Urinary bladder (tissue), 4 donors: ENCODE data around the gene CD82. TPM values are rescaled to one million over a fixed set of nuclear protein-coding genes. Genes with fewer than 3 reads are reported as not detected.
"Not testable (repeated sequence)": the region's sequence is repeated elsewhere in the genome, so short reads cannot be mapped to it uniquely, and the experiment has no call there.

ENCODE experiments used
- DNase-seq: peaks from one replicate; pipeline ENCODE4 v3.0.0-alpha.2; 2015; ENCODE audit errors: extremely low spot score
- H3K27ac ChIP-seq: one replicate; pipeline ENCODE4 v1.5.1; 2013; ENCODE audit warnings: low read depth, mild to moderate bottlenecking, moderate library complexity
- H3K36me3 ChIP-seq: one replicate; pipeline ENCODE4 v1.6.1; 2013; ENCODE audit warnings: mild to moderate bottlenecking, moderate library complexity; ENCODE audit not compliant: insufficient read depth
- H3K4me1 ChIP-seq: one replicate; pipeline ENCODE4 v1.6.1; 2013; ENCODE audit warnings: mild to moderate bottlenecking, moderate library complexity; ENCODE audit not compliant: insufficient read depth
- H3K4me3 ChIP-seq: one replicate; pipeline ENCODE4 v1.5.1; 2013; ENCODE audit warnings: low read depth, low read length
- WGBS: extraction: QIAGEN DNeasy Blood & Tissue Kit; methylation state at CpG from one replicate; pipeline ENCODE4 v1.1.7; 2013; 5-methylcytosine and 5-hydroxymethylcytosine counted together
- polyA plus RNA-seq: library from polyadenylated mRNA; stranded (reverse); fragments of 200-250 nt; gene quantifications from one replicate; pipeline ENCODE4 v1.2.3, GENCODE V29; 2013
- total RNA-seq: library from RNA; depleted of rRNA; stranded (reverse); fragments of >200 nt; gene quantifications from one replicate; pipeline ENCODE4 v1.2.3, GENCODE V29; 2014
- donor health status: healthy with polysubstance abuse.
- donor health status: healthy.

Gene CD82
- total and polyA plus RNA-seq, 2 donors: 13.1 to 37.4 TPM

GRCh38 chr11:44630511-44631210, 65.2 kb downstream of the CD82 start:
- no peak for DNase-seq
- 93% methylated on average over 7 of the region's 7 CpGs for WGBS
- Histone ChIP-seq H3K36me3 (no peaks in the 10 kb centered on the region), H3K27ac (no peak overlapping the region), H3K4me3 (no peak overlapping the region), H3K4me1 (no peaks in the 10 kb centered on the region)

GRCh38 chr11:44631831-44632230, 66.4 kb downstream of the CD82 start:
- 83% methylated on average over 6 of the region's 6 CpGs for WGBS
- H3K36me3 ChIP-seq: no peaks in the 10 kb centered on the region
- H3K4me1 ChIP-seq: no peaks in the 10 kb centered on the region
- no peak overlapping the region for H3K4me3 ChIP-seq
- H3K27ac ChIP-seq: no peak overlapping the region
- DNase-seq: no peak

GRCh38 chr11:44632466-44633123, 67.1 kb downstream of the CD82 start:
- H3K4me3 ChIP-seq: no peak overlapping the region
- no peak overlapping the region for H3K27ac ChIP-seq
- no peak for DNase-seq
- H3K4me1 ChIP-seq: no peaks in the 10 kb centered on the region
- no peaks in the 10 kb centered on the region for H3K36me3 ChIP-seq
- WGBS: 55% methylated on average over 10 of the region's 10 CpGs

GRCh38 chr11:44633641-44634040, 68.2 kb downstream of the CD82 start:
- Histone ChIP-seq H3K4me1 (no peaks in the 10 kb centered on the region), H3K4me3 (no peak overlapping the region), H3K36me3 (no peaks in the 10 kb centered on the region), H3K27ac (no peak overlapping the region)
- WGBS: 48% methylated on average over 6 of the region's 6 CpGs
- no peak for DNase-seq

- WGBS: 22% methylated on average over 24 of the region's 24 CpGs
- DNase-seq: peak; percentile 70
- H3K36me3 ChIP-seq: no peaks in the 10 kb centered on the region
- H3K4me3 ChIP-seq: no peak overlapping the region
- H3K27ac ChIP-seq: no peak overlapping the region
- H3K4me1 ChIP-seq: no peaks in the 10 kb centered on the region
Observed at GRCh38 chr11:44634401-44635281, 69.2 kb downstream of the CD82 start.

GRCh38 chr11:44637487-44637886, 72.0 kb downstream of the CD82 start:
- WGBS: 72% methylated on average over 2 of the region's 2 CpGs
- Histone ChIP-seq H3K4me3 (no peak overlapping the region), H3K4me1 (no peaks in the 10 kb centered on the region), H3K27ac (no peak overlapping the region), H3K36me3 (no peaks in the 10 kb centered on the region)
- DNase-seq: no peak

GRCh38 chr11:44638032-44638431, 72.6 kb downstream of the CD82 start:
- WGBS: 64% methylated on average over 7 of the region's 7 CpGs
- H3K36me3 ChIP-seq: no peaks in the 10 kb centered on the region

GRCh38 chr11:44643217-44643616, 77.8 kb downstream of the CD82 start:
- WGBS: 74% methylated on average over 1 of the region's 1 CpG
- H3K4me1 ChIP-seq: no peaks in the 10 kb centered on the region

More at GRCh38 chr11:44638032-44638431, 72.6 kb downstream of the CD82 start:
- H3K4me1 ChIP-seq: no peaks in the 10 kb centered on the region
- no peak for DNase-seq
- H3K4me3 ChIP-seq: no peak overlapping the region
- H3K27ac ChIP-seq: no peak overlapping the region

GRCh38 chr11:44645827-44646226, 80.4 kb downstream of the CD82 start:
- no peaks in the 10 kb centered on the region for H3K4me1 ChIP-seq
- no peak for DNase-seq
- 68% methylated on average over 3 of the region's 3 CpGs for WGBS

More at GRCh38 chr11:44643217-44643616, 77.8 kb downstream of the CD82 start:
- H3K27ac ChIP-seq: no peak overlapping the region
- no peak overlapping the region for H3K4me3 ChIP-seq
- H3K36me3 ChIP-seq: no peaks in the 10 kb centered on the region
- no peak for DNase-seq

GRCh38 chr11:44647255-44647955, 81.9 kb downstream of the CD82 start:
- H3K4me3 ChIP-seq, DNase-seq, H3K27ac ChIP-seq, H3K4me1 ChIP-seq, H3K36me3 ChIP-seq: not testable (repeated sequence)
- WGBS: 70% methylated on average over 6 of the region's 6 CpGs

More at GRCh38 chr11:44645827-44646226, 80.4 kb downstream of the CD82 start:
- no peak overlapping the region for H3K4me3 ChIP-seq
- no peak overlapping the region for H3K27ac ChIP-seq
- no peaks in the 10 kb centered on the region for H3K36me3 ChIP-seq

- Histone ChIP-seq H3K27ac (no peak overlapping the region), H3K4me1 (no peaks in the 10 kb centered on the region), H3K36me3 (no peaks in the 10 kb centered on the region), H3K4me3 (no peak overlapping the region)
- DNase-seq: no peak
- WGBS: 84% methylated on average over 1 of the region's 1 CpG
Observed at GRCh38 chr11:44648109-44648508, 82.6 kb downstream of the CD82 start.

- Histone ChIP-seq H3K4me3 (no peak overlapping the region), H3K36me3 (no peaks in the 10 kb centered on the region), H3K27ac (no peak overlapping the region), H3K4me1 (no peaks in the 10 kb centered on the region)
- 53% methylated on average over 15 of the region's 15 CpGs for WGBS
- peak; percentile 21 for DNase-seq
Observed at GRCh38 chr11:44651535-44652155, 86.2 kb downstream of the CD82 start.
